ENCODE measurements around the gene KIAA0825. TPM values are rescaled to one million over a fixed set of nuclear protein-coding genes. Genes with fewer than 3 reads are reported as not detected.

Gene KIAA0825
- total RNA-seq, 2 experiments from 2014 or later, result 0.19 to 0.32 TPM

DNA sequence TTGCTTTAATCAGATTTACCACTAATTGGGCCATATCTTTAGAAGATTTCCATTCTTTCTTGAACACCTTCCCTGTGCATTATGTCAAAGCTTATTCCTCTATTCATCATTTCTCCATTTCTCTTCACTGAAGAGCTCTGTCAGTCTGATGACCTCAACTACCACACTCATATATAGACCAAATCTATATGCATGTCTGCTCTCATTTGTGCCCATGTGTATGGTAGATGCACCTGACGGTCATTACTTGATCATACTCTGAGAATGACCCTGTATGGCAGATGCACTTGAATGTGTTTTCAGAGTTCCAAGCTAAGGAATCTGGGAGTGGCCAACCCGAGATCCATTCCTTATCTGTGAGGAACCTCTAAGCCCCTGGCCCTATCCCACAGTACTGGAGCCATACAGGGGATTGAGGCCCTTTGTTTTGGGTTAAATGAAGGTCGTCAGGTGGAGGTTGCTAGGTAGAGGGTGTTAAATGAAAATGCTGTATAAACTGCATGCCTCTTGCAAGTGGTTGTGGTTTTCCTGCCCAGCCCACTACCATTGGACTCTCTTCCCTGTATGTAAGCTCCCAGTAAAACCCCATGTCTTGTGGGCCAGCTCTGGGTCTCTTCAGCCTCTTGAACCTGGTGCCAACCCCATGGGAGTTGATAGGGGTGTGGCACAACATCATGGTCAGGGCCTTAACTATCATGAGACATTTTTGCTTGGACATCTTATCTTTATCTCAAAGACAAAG lies 229.5 kb downstream of the KIAA0825 start:
- POLR2A ChIA-PET, result no interaction called here
- BruUV-seq (replicated peaks), result no TSS peak
- intact Hi-C loops (cut with micrococcal nuclease; ENCODE audit: unreplicated experiment), result no loop called here
- DNase-seq (ENCODE audit: low spot score), result no peak
- Histone ChIP-seq H3K36me3 (ENCODE audit: insufficient read depth, low read length) (no peaks in the 10 kb centered on the region), H3K9me2 (ENCODE audit: insufficient read depth, low read length) (no peaks in the 10 kb centered on the region), H3K27ac (ENCODE audit: low read depth, low read length, poor library complexity, severe bottlenecking) (no peak overlapping the region), H3K79me2 (ENCODE audit: insufficient read depth, low read depth, low read length) (no peaks in the 10 kb centered on the region), H3K4me3 (ENCODE audit: low read depth, low read length, poor library complexity, severe bottlenecking) (no peak overlapping the region), H3K9me3 (ENCODE audit: low read length) (no peaks in the 10 kb centered on the region), H3K4me2 (ENCODE audit: low read length) (no peak overlapping the region), H4K20me1 (ENCODE audit: insufficient read depth, low read length) (no peaks in the 10 kb centered on the region), H3K4me1 (ENCODE audit: insufficient read depth, low read length, poor library complexity, severe bottlenecking) (no peaks in the 10 kb centered on the region), H2AFZ (ENCODE audit: low read length) (no peak overlapping the region)
- TF ChIP-seq EZH2phosphoT487 (IDR thresholded peaks at IDR 0.05; ENCODE audit: borderline replicate concordance, low read depth, low read length), result no peak
- no peak for TF ChIP-seq CTCF (conservative IDR thresholded peaks at IDR 0.05; ENCODE audit: low read length)
- CTCF ChIA-PET (ENCODE audit: unreplicated experiment), result no interaction called here

DNA sequence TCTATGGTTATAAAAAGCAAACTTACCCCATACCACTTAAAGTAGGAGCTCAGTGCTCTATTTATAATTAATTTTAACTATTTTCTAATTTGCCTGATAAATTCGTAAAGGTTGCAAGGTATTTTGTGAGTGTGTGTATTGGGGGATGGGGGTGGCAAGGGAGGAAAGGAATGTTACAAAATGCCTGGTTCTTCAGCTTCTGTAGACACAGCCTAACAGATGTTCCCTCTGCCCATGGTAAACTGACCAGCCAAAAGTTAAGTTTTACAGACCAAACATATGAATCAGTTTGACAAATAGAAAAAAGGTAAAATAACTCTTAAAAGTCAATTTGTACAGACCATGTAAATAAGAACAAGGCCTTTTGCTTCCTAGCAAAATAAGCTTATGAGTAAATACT lies 232.6 kb downstream of the KIAA0825 start:
- Histone ChIP-seq H3K36me3 (ENCODE audit: insufficient read depth, low read length) (no peaks in the 10 kb centered on the region), H3K4me1 (ENCODE audit: insufficient read depth, low read length, poor library complexity, severe bottlenecking) (no peaks in the 10 kb centered on the region), H3K4me2 (ENCODE audit: low read length) (no peak overlapping the region), H3K9me3 (ENCODE audit: low read length) (no peaks in the 10 kb centered on the region), H2AFZ (ENCODE audit: low read length) (no peak overlapping the region), H3K4me3 (ENCODE audit: low read depth, low read length, poor library complexity, severe bottlenecking) (no peak overlapping the region), H4K20me1 (ENCODE audit: insufficient read depth, low read length) (no peaks in the 10 kb centered on the region), H3K79me2 (ENCODE audit: insufficient read depth, low read depth, low read length) (no peaks in the 10 kb centered on the region), H3K27ac (ENCODE audit: low read depth, low read length, poor library complexity, severe bottlenecking) (no peak overlapping the region), H3K9me2 (ENCODE audit: insufficient read depth, low read length) (no peaks in the 10 kb centered on the region)
- POLR2A ChIA-PET, result no interaction called here
- CTCF ChIA-PET (ENCODE audit: unreplicated experiment), result no interaction called here
- DNase-seq (ENCODE audit: low spot score), result no peak
- BruUV-seq (replicated peaks), result no TSS peak
- TF ChIP-seq CTCF (conservative IDR thresholded peaks at IDR 0.05; ENCODE audit: low read length) (no peak), EZH2phosphoT487 (IDR thresholded peaks at IDR 0.05; ENCODE audit: borderline replicate concordance, low read depth, low read length) (no peak)
- intact Hi-C loops (cut with micrococcal nuclease; ENCODE audit: unreplicated experiment), result no loop called here

DNA sequence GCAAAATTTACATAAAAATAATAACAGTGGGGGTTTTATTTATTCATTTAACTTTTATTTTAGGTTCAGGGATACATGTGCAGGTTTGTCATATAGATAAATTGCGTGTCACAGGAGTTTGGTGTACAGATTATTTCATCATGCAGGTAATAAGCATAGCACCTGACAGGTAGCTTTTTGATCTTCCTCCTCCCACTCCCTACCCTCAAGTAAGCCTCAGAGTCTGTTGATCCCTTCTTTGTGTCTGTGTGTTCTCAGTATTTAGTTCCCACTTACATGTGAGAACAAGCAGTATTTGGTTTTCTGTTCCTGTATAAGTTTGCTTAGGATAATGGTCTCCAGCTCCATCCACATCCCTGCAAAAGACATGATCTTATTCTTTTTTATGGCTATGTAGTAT lies 240.3 kb downstream of the KIAA0825 start:
- no TSS peak for BruUV-seq (replicated peaks)
- H3K9me3 ChIP-seq (ENCODE audit: low read length), result no peaks in the 10 kb centered on the region

More for the DNA sequence above, 240.3 kb downstream of the KIAA0825 start:
- no peak for DNase-seq (ENCODE audit: low spot score)
- no peaks in the 10 kb centered on the region for H3K79me2 ChIP-seq (ENCODE audit: insufficient read depth, low read depth, low read length)
- no peaks in the 10 kb centered on the region for H3K4me1 ChIP-seq (ENCODE audit: insufficient read depth, low read length, poor library complexity, severe bottlenecking)
- TF ChIP-seq CTCF (conservative IDR thresholded peaks at IDR 0.05; ENCODE audit: low read length) (no peak), EZH2phosphoT487 (IDR thresholded peaks at IDR 0.05; ENCODE audit: borderline replicate concordance, low read depth, low read length) (no peak)
- H2AFZ ChIP-seq (ENCODE audit: low read length), result no peak overlapping the region
- no peak overlapping the region for H3K27ac ChIP-seq (ENCODE audit: low read depth, low read length, poor library complexity, severe bottlenecking)
- intact Hi-C loops (cut with micrococcal nuclease; ENCODE audit: unreplicated experiment), result no loop called here
- no peaks in the 10 kb centered on the region for H3K9me2 ChIP-seq (ENCODE audit: insufficient read depth, low read length)
- CTCF ChIA-PET (ENCODE audit: unreplicated experiment), result no interaction called here
- H4K20me1 ChIP-seq (ENCODE audit: insufficient read depth, low read length), result no peaks in the 10 kb centered on the region
- H3K4me3 ChIP-seq (ENCODE audit: low read depth, low read length, poor library complexity, severe bottlenecking), result no peak overlapping the region
- no peaks in the 10 kb centered on the region for H3K36me3 ChIP-seq (ENCODE audit: insufficient read depth, low read length)
- POLR2A ChIA-PET, result no interaction called here
- H3K4me2 ChIP-seq (ENCODE audit: low read length), result no peak overlapping the region
